Endodermal cell (in vitro differentiated cells): ENCODE results near the gene IL19. TPM values are rescaled to one million over a fixed set of nuclear protein-coding genes. Genes with fewer than 3 reads are reported as not detected.

Experiments used
- DNase-seq: peaks from one replicate; pipeline ENCODE4 v3.0.0-alpha.2; 2017
- H3K27ac ChIP-seq: 2 replicates; pipeline ENCODE4 v1.5.1; 2013; ENCODE audit warnings: mild to moderate bottlenecking, low read depth, low read length, moderate library complexity
- H3K27me3 ChIP-seq: 2 replicates; pipeline ENCODE4 v1.6.1; 2013; ENCODE audit warnings: mild to moderate bottlenecking, low read length, moderate library complexity; ENCODE audit not compliant: insufficient read depth, control insufficient read depth, poor library complexity, severe bottlenecking
- H3K36me3 ChIP-seq: 2 replicates; pipeline ENCODE4 v1.7.0; 2013; ENCODE audit warnings: mild to moderate bottlenecking, low read length, moderate library complexity; ENCODE audit not compliant: control insufficient read depth, insufficient read depth
- H3K4me1 ChIP-seq: one replicate; pipeline ENCODE4 v1.7.0; 2013; ENCODE audit warnings: low read length; ENCODE audit not compliant: control insufficient read depth, insufficient read depth
- H3K4me3 ChIP-seq: 2 replicates; pipeline ENCODE4 v1.5.1; 2013; ENCODE audit warnings: mild to moderate bottlenecking, low read length, moderate library complexity
- H3K9ac ChIP-seq: 2 replicates; pipeline ENCODE4 v1.6.1; 2013; ENCODE audit warnings: mild to moderate bottlenecking, low read length, moderate library complexity; ENCODE audit not compliant: poor library complexity, severe bottlenecking; ENCODE audit errors: extremely low read depth
- H3K9me3 ChIP-seq: 2 replicates; pipeline ENCODE4 v1.6.1; 2013; ENCODE audit warnings: mild to moderate bottlenecking, low read length, moderate library complexity; ENCODE audit not compliant: control insufficient read depth
- H3K27ac Mint-ChIP-seq: 2 replicates; pipeline ENCODE4 v1.8.0; 2020; ENCODE audit warnings: mixed read lengths
- H3K27me3 Mint-ChIP-seq: 2 replicates; pipeline ENCODE4 v1.8.0; 2021; ENCODE audit warnings: mild to moderate bottlenecking, mixed read lengths; ENCODE audit not compliant: insufficient read depth
- H3K36me3 Mint-ChIP-seq: 2 replicates; pipeline ENCODE4 v1.8.0; 2020; ENCODE audit warnings: low read depth, mixed read lengths
- H3K4me1 Mint-ChIP-seq: 2 replicates; pipeline ENCODE4 v1.8.0; 2020; ENCODE audit warnings: mixed read lengths
- H3K4me3 Mint-ChIP-seq: 2 replicates; pipeline ENCODE4 v1.8.0; 2020; ENCODE audit warnings: mild to moderate bottlenecking, moderate library complexity, mixed read lengths
- H3K9me3 Mint-ChIP-seq: 2 replicates; pipeline ENCODE4 v1.8.0; 2020; ENCODE audit warnings: mild to moderate bottlenecking, mixed read lengths
- WGBS, 2 experiments: methylation state at CpG; one replicate each; pipeline versions ENCODE4 v1.1.5 to v1.1.7; 2013; ENCODE audit warnings: missing lambda C conversion rate in 2 of 2, mixed read lengths in 1 of 2; ENCODE audit not compliant: insufficient coverage in 1 of 2, insufficient read length in 1 of 2; 5-methylcytosine and 5-hydroxymethylcytosine counted together
- total RNA-seq, 2 donors: library from RNA; stranded (reverse); fragmentation: NEBNext Ultra II Directional in 1 of 2; extraction: Animal tissue kit (Norgen Biotek cat#: 25700) in 1 of 2; gene quantifications; 2 replicates in 1 of 2; 3 replicates in 1 of 2; pipeline ENCODE4 v1.2.1, GENCODE V29; 2021
- TF ChIP-seq, protein P1 (sequence below): fragments of 200-600 bp; sonication (generic); conservative IDR thresholded peaks from 2 replicates; pipeline ENCODE4 v1.5.0; 2021; ENCODE audit warnings: antibody characterized with exemption, mild to moderate bottlenecking

The IL19 gene
- total RNA-seq, 2 donors from 2014 or later: not detected

- no peaks in the 10 kb centered on the region for H3K9me3 Mint-ChIP-seq
- no peak overlapping the region for H3K27ac ChIP-seq
- H3K9ac ChIP-seq: no peak overlapping the region
Observed at GRCh38 chr1:206793620-206794019, 23.0 kb downstream of the IL19 start.

GRCh38 chr1:206794294-206794908 lies 23.8 kb downstream of the IL19 start:
- Histone ChIP-seq H3K27me3 (peaks cover 5% of the 10 kb centered on the region), H3K27ac (no peak overlapping the region), H3K9me3 (no peaks in the 10 kb centered on the region), H3K36me3 (no peaks in the 10 kb centered on the region), H3K4me1 (no peaks in the 10 kb centered on the region), H3K9ac (no peak overlapping the region), H3K4me3 (no peak overlapping the region)
- Mint-ChIP-seq H3K36me3 (no peaks in the 10 kb centered on the region), H3K4me1 (no peaks in the 10 kb centered on the region), H3K4me3 (no peak overlapping the region), H3K27me3 (peaks cover 3% of the 10 kb centered on the region), H3K27ac (no peak overlapping the region), H3K9me3 (no peaks in the 10 kb centered on the region)
- WGBS, 2 experiments: 92 to 94% methylated on average over 11 of the region's 11 CpGs
- no peak for DNase-seq
- TF ChIP-seq, protein P1, sequence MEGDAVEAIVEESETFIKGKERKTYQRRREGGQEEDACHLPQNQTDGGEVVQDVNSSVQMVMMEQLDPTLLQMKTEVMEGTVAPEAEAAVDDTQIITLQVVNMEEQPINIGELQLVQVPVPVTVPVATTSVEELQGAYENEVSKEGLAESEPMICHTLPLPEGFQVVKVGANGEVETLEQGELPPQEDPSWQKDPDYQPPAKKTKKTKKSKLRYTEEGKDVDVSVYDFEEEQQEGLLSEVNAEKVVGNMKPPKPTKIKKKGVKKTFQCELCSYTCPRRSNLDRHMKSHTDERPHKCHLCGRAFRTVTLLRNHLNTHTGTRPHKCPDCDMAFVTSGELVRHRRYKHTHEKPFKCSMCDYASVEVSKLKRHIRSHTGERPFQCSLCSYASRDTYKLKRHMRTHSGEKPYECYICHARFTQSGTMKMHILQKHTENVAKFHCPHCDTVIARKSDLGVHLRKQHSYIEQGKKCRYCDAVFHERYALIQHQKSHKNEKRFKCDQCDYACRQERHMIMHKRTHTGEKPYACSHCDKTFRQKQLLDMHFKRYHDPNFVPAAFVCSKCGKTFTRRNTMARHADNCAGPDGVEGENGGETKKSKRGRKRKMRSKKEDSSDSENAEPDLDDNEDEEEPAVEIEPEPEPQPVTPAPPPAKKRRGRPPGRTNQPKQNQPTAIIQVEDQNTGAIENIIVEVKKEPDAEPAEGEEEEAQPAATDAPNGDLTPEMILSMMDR: no peak

More at GRCh38 chr1:206793620-206794019, 23.0 kb downstream of the IL19 start:
- Mint-ChIP-seq H3K4me3 (no peak overlapping the region), H3K27ac (no peak overlapping the region), H3K36me3 (no peaks in the 10 kb centered on the region), H3K27me3 (peaks cover 8% of the 10 kb centered on the region), H3K4me1 (no peaks in the 10 kb centered on the region)
- TF ChIP-seq, protein P1: no peak
- no peak overlapping the region for H3K4me3 ChIP-seq
- DNase-seq: no peak
- H3K36me3 ChIP-seq: no peaks in the 10 kb centered on the region
- H3K27me3 ChIP-seq: peaks cover 5% of the 10 kb centered on the region
- WGBS, 2 experiments: 71 to 76% methylated on average over 4 to 7 of the region's 7 CpGs
- H3K4me1 ChIP-seq: no peaks in the 10 kb centered on the region
- H3K9me3 ChIP-seq: no peaks in the 10 kb centered on the region

GRCh38 chr1:206796116-206796515 lies 25.5 kb downstream of the IL19 start:
- Histone ChIP-seq H3K4me3 (no peak overlapping the region), H3K4me1 (no peaks in the 10 kb centered on the region), H3K27ac (no peak overlapping the region), H3K9ac (no peak overlapping the region), H3K36me3 (no peaks in the 10 kb centered on the region), H3K27me3 (peaks cover 5% of the 10 kb centered on the region), H3K9me3 (no peaks in the 10 kb centered on the region)
- Mint-ChIP-seq H3K36me3 (no peaks in the 10 kb centered on the region), H3K4me3 (no peak overlapping the region), H3K4me1 (no peaks in the 10 kb centered on the region), H3K27me3 (no peaks in the 10 kb centered on the region), H3K9me3 (no peaks in the 10 kb centered on the region), H3K27ac (no peak overlapping the region)
- DNase-seq: no peak
- TF ChIP-seq, protein P1: no peak
- 83 to 90% methylated on average over 3 of the region's 3 CpGs for WGBS, 2 experiments
